ENCODE data around the gene MRPL14.
A peak's percentile ranks its signal among the peaks of the same experiment; 100 is the strongest.

MRPL14 gene

DNA sequence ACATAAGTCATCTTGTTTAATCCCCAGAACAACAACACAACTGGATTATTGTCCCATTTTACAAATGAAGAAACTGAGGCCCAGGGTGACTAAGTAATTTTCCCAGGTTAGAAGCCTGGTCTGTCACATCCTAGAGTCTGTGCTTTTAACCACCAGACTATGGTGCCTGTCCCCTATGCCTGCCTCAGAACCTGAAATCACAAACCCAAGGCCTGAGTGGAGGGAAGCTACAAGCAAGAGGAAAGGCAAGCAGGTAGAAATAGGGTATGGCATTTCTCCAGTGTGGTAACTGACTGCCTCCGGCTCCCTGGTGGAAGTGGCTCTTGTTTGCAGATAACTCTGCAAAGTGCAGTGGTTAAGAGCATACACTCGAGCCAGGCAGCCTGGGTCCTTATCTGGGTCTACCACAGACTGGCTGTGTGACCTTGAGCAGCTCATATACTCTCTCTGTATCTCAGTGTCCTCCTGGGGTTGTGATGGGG is 2.6 kb upstream of the MRPL14 start:
- DNase-seq (ENCODE audit: extremely low spot score, insufficient read length, low read depth) (no peak), FAIRE-seq (no peak)

DNA sequence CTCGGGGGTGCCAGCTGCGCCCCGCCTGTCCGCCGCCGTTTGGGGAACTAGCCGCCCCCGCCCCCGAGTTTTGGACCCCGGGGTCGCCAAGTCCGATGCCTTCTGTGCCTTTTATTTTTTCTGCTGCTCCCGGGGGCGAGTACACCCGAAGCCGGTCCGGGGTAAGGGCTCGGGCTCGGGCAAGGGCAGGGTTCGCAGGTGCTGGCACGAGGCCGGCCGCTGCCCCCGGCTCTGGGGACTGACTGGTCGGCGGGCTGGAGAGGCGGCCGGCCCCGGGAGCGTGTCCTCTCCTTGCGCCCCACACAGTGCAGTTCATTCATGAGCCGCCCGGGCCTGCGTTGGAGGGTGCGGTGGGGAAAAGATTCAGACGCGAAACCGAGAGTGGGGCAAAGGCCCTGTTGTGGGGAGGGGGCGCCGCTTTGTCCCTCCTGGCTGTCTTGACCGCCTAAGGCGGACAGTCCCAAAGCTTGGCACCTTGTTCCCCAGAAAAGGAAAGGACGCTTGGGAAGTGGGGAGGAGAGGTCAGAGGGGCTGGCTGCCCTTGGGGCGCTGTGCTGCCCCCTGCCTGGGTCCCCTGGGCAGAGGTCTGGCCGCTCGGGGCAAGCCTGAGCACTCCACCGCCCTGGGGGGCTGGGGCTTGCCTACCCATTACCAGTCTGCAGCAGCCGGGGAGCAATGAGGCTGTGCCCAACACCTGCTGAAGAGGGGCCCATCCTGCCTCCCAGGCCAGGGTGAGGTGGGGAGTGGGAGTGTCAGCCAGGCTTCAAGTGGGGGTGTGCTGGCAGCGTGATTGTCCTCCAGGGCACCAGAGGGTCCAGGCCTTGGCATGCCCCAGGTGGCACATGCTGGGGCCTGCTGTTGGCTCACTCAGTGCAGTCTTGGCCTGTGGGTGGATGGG is 1.0 kb upstream of the MRPL14 start:
- peak; percentile 18 for DNase-seq (ENCODE audit: extremely low spot score, insufficient read length, low read depth)

DNA sequence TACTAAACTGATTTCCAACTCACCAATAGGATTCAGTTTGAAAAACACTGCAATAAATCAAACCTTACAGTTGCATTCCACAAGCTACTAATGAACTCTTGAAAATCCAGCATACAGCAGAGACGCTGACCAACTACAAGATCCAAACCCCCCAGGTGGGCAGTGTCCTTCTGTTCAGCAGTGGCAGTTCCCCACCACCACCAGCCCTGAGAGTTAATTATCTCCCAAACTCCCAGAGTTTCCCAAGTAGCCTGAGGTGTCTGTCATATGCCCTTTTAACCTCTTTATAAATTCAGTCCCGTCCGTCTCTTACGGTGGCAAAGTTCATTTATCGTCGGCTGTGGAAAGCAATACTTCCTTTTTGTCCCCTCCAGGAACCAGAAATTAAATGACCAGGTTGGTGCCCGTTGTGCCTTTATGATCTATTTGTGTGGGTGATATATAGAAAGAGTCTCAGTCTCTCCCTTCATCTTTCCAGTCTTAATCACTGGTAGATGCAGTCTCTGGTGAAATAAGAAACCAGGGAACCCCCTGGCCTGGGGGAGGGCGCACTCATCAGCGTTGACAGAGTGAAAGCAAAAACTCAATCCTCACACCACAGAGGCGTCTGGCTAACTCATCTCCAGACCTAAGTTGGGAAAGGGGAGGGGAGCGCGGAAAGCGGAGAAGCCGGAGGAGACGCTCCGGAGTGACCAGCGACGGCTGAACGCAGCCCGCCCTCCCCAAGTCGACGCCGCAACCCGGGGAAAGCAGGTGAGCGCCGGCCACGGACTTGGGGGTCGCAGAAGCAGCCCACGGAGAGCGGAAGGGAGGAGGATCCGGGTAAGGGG is 717 bp downstream of the MRPL14 start:
- DNase-seq (ENCODE audit: extremely low spot score, insufficient read length, low read depth) = peak; percentile 40
- FAIRE-seq = peak; percentile 74

More for the DNA sequence above, 1.0 kb upstream of the MRPL14 start:
- FAIRE-seq = no peak

DNA sequence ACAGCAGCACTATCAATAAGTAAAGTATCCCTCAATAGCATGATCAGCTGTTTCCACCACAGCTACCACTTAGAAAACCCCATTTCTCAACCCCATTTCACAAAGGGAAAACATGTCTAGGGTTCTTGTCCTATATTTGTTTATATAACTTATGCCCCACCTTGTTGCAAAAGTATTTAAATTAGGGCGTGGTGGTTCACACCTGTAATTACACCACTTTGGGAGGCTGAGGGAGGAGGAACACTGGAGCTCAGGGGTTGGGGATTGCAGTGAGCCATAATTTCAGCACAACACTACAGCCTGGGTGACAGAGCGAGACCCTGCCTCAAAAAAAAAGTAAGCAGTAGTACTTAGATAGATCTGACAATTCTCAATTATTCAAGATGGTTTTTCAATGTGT is 3.7 kb downstream of the MRPL14 start:
- FAIRE-seq = no peak
- DNase-seq (ENCODE audit: extremely low spot score, insufficient read length, low read depth) = no peak

DNA sequence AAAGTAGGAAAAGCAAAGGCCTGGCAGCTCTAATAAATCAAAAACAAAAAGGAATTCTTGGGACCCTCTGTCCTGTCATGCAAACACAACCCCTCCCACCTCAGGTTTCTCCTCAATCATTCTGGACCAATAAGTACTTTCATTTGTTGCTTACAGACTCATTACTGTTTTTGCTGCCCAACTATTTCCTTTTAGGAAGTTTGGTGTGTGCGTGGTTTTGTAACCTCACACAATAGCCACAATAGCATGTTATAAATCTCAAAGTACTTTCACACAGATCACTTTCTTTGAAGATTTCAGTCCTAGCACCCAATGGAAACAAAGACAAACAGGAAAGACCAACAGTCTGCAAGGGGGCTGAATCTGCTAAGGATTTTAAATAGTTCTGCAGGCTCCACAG is 4.5 kb downstream of the MRPL14 start:
- FAIRE-seq (peak; percentile 42), DNase-seq (ENCODE audit: extremely low spot score, insufficient read length, low read depth) (no peak)

DNA sequence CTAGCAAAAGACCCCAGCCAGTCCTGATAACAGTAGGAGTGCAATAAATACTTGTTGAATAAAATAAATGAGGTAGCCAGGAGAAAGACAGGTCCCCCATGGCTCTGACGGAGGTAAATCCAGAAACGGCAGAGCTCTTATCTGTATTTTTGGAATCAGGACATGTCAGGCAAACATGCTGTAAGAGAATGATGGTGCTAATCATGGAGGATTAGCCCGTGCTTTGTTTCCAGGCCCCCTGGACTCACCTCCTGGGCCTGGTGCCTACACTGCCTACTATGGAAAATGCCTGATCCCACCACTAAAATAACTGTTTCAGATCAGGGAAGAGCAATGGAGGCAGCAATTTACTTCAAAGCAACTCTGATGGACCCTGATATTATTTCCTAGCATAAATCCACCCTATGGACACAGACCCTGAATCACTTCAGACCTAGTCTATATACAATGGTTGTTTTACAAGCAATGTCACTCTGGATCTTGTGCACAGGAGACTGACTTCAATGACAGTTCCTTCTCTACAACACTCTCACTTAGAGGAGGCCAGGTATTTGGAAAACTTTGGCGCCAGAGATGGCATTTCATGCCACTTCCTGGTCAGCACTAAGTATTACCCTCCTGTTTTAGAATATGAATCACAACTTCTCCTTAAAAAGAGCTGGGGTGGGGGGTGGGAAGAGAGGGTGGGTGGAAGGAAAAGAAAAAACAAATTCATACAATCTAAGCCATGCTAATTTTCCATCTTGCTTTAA is 6.4 kb downstream of the MRPL14 start:
- DNase-seq (ENCODE audit: extremely low spot score, insufficient read length, low read depth) (no peak), FAIRE-seq (no peak)

DNA sequence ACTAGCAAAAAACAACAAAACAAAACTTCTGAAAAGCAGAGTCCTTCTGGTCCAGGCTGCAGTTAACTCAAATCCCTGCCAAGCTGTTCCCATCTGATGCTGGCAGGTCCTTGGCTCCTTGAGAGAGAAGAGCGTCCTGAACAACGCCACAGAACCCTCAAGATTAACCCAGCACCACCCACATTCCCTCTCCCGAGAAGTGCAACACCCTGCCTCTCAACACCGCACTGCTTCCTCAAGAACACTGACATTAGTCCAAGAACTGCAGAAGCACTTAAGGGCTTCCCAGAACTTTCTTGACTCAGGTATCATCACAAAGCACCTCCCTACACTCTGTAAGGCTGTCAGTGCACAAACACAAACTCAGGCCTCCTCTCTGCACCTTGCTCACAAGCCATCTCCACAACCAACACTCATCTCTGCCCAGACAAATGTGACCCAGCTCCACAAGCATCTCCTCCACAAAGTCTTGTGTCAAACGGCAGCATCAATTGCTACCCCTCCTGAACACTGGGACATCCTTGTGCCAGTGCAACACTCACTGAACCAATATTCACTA is 7.5 kb downstream of the MRPL14 start:
- FAIRE-seq (no peak), DNase-seq (ENCODE audit: extremely low spot score, insufficient read length, low read depth) (no peak)

DNA sequence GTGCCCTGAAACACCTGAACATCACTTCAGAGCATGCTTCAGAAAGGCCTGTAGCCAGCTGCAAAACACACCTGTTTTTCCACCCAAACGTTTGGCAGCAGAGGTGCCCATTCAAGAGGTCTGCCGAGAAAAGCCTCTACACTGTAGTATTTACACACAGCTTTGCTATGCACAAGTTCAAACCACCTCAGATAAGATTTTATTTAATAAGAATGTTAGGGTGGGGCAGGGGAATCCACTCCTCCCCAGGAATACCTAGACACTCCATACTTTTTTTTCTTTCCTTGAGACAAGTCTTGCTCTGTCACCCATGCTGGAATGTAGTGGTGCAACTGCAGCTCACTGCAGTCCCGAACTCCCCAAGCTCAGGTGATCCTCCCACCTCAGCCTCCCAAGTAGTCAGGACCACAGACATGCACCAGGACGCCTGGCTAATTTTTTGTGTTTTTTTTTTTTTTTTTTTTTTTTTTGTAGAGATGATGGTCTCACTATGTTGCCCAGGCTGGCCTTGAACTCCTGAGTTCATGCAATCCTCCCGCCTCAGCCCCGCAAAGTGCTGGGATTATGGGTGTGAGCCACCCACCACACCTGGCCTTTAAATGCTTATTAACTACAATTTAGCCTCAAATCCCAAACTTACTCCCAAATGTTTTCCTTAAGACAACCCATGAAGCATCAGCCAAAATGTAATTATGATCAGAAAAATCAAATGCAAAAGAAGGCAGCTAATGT is 9.7 kb downstream of the MRPL14 start:
- DNase-seq (ENCODE audit: extremely low spot score, insufficient read length, low read depth) (no peak), FAIRE-seq (no peak)

DNA sequence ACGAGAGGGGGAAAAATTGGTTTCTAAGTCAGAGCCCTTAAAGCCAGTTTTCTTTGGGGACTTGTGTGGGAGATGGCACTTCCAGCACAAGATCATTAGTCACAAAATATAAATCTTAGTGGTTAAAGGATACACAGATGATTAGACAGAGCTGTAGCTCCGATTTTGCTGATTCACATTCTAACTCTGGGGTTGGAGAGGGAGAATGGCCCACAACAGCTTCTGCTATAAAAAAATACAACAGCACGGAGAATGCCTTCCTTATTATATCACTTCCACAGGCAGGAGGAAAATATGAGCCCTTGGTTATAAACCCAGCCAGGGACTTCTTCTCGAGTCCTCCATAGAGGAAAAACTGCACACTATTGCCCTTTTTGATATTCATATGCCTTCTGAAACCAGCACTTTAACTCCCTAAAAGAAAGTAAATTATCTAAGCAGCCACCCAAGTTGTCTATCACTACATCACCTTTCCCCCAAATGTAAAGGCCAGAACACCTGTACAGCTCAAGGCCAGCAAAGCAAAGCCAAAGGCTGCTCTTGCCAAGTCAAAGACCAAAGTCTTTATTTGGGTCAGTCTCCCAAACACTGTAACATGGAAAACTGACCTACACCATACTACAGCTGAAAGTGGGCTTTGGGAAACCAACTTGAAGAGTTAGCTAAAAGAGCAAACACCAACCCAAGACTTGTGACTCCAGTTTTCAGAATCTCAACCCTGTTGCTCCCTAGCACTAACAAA is 10.4 kb downstream of the MRPL14 start:
- FAIRE-seq (no peak), DNase-seq (ENCODE audit: extremely low spot score, insufficient read length, low read depth) (no peak)

DNA sequence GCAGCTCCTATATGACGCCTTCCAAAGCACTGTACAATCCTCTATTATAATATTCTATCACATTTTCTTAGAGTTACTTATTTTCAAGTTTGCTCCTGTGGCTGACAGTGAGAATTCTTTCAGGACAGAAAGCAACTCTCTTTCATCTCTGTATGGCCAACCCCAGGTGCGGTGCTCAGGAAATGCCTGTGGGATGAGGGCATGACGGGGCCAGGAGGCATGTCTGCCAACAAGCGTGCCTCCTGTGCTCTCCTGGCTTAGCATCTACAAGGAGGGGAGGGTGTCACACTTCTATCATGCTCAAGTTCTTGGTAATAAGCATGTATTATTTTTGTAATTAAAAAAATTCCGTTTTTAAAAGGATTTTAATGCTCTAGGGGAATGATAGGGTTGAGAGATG is 11.4 kb downstream of the MRPL14 start:
- FAIRE-seq (no peak), DNase-seq (ENCODE audit: extremely low spot score, insufficient read length, low read depth) (no peak)

DNA sequence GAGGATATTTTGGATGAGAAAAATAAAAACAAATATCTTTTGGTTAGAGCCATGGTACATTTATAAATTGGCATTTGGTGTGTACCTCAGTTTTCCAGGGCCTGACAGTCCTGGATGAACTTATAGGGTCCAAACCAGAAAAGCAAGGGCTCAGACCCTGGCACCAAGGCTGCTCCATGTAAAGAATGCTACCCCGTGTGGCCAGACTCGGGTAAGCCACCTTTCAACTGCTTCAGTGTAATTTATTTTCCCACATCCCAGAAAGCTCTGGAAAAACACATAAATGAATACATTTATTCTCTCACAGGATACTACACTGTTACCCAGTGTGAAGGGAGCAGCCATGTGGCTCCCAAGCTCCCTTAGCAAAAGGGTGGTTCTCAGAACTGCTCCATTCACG is 13.8 kb downstream of the MRPL14 start:
- FAIRE-seq (no peak), DNase-seq (ENCODE audit: extremely low spot score, insufficient read length, low read depth) (no peak)

DNA sequence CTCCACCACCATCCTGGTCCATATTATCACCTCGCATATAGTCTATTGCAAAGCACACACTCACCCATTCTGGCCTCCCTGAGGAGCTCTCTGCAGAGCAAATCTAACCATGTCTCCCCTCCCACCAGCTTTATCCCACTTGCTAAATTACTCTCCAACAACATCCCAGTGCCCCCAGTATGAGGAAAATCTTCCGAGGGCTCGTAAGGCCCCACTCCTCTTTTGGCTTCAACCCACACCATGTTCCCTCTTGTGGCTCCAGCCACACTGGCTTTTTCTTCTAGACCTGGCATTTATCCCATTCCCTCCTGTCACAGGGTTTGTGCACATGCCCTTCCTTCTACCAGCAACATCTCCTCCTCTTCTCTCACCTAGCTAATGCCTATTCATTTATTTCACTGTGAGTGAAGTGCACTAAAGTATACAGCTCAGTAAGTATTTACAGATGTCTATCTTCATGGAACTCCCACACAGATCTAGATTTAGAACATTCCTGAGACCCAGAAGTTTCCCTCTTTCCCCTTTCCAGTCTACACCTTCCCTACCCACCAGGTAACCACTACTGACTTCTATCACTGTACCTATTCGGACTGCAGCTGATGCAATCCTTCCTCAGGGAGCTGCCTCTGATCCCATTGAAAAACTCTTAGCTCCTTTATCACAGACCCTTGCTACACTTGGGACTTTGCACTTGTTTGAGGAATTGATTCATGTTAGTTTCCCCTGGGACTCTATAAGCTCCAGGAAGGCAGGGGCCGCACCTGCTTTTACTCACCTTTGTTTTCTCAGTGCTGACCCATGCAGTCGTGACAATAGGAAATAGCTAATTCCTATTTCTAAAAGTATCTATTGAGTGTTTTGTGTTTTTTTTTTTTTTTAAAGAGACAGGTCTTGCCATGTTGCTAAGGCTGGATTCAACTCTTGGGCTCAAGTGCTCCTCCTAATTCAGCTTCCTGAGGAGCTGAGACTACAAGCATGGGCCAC is 15.5 kb downstream of the MRPL14 start:
- no peak for DNase-seq (ENCODE audit: extremely low spot score, insufficient read length, low read depth)
- no peak for FAIRE-seq

DNA sequence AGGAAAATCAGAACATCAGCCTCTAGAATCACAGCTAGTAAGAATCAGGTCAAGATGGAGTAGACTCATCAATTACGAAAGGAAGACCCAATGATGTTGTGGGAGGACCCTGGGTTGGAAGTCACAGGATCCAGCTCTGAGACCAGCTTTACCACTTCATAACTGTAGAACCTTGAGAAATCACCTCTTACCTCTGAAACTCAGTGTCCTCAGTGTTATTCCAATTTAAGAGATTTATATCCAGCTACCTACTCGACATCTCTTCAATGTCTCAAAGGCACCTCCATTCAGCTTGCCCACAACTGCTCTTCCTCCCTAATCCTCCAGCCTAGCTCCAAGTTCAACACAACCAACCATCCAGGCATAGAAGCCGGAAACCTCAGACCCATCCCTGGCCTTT is 16.3 kb downstream of the MRPL14 start:
- FAIRE-seq = no peak

DNA sequence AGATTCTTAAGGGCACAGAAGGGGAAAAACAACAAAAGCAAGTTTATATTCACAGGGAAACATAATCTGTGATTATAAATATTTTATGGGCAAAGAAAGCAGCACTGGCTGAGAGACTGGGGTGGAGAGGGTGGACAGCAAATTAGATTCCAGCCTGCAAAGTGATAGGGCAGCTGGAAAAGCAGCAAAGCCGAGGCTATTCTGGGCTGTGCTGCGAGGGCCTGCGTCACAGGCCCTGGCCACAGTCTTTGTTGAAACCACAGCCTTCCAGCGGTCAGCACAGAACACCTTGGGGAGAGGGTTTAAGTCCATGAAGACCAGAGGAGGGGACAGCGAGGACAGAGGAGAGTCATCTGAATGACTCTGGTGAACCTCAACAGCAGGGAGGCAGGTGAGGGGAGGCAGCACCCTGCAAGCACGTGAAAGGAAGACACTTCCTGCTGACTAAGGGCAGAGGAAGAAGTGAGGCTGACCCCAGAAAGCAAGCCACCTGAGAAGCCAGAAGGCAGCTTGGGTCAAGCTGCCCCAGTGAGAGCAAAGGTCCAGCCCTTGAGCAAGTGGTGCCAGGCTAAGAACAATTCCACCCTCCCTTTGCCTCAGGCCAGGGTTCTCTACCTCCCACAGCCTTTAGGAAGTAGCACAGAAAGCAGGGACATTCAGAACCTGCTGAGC is 17.1 kb downstream of the MRPL14 start:
- FAIRE-seq (no peak), DNase-seq (ENCODE audit: extremely low spot score, insufficient read length, low read depth) (no peak)

More for the DNA sequence above, 16.3 kb downstream of the MRPL14 start:
- no peak for DNase-seq (ENCODE audit: extremely low spot score, insufficient read length, low read depth)

DNA sequence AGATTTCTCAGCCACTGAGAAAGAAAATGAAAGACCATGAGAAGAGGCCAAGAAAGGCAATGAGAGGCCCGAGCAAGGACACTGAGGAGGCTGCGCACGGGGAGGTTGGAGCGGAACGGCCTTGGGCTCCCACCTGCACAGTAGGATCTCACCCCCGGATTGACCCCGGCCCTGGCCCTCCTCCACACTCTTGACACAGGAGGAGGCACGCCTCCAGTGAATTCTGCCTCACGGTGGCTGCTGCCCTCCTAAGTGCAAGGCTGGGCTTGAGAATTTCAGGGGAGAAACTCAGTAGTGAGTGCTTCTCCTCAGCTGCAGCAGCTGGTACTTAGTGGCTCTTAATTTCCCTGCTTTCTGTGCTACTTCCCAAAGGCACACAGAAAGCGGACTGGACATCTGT is 18.0 kb downstream of the MRPL14 start:
- FAIRE-seq (no peak), DNase-seq (ENCODE audit: extremely low spot score, insufficient read length, low read depth) (no peak)

DNA sequence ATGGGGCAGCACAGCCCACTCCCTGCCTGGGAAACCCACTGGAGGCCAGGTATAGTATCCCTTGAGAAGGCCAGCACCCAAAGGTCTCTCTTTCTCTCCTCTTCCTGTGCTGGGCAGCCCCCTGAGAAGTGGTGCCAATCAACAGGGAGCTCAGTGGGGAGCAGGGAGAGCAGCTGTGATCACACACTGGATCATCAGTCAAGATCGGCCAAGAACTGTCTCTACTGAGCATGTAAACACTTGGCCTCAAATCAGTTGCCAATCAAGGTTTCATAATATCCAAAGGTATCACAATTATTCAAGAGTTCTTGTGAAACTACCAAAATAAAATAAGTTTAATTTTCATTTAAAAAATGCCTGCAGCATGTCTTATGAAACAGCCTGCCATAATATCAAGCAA is 18.8 kb downstream of the MRPL14 start:
- DNase-seq (ENCODE audit: extremely low spot score, insufficient read length, low read depth) (no peak), FAIRE-seq (no peak)

DNA sequence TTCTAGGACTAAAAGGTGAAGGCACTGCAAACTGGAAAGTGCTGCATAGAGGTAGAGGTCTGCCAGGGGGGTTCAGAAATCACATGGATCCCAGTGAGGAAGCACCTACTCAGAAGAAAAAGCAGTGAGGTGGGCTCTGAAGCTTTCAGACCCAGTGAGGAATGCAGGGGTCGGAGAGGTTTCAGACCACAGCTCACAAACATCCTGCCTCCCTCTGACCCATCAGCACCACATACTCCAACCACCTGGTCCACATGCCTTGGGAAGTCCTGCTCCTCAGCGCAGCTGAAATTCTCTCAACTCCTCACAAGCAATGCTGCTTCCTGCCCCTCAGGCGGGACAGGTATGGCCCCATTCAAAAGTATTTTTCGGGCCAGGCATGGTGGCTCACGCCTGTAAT is 20.2 kb downstream of the MRPL14 start:
- DNase-seq (ENCODE audit: extremely low spot score, insufficient read length, low read depth) (no peak), FAIRE-seq (no peak)

All from GM18507 (cell line).